Chondrocyte (in vitro differentiated cells): Measurements from ENCODE around the gene GAS2. TPM values are rescaled to one million over a fixed set of nuclear protein-coding genes. Genes with fewer than 3 reads are reported as not detected.
"Not testable (repeated sequence)": the region's sequence is repeated elsewhere in the genome, so short reads cannot be mapped to it uniquely, and the experiment has no call there.

Experiments used
- DNase-seq: peaks from one replicate; pipeline ENCODE4 v3.0.0; 2021; ENCODE audit warnings: mixed read lengths, low spot score
- H3K27ac Mint-ChIP-seq: one replicate; pipeline ENCODE4 v1.8.0; 2021; ENCODE audit warnings: mild to moderate bottlenecking, moderate library complexity, mixed read lengths; ENCODE audit not compliant: unreplicated experiment
- H3K27me3 Mint-ChIP-seq: 2 replicates; pipeline ENCODE4 v1.8.0; 2021; ENCODE audit warnings: low read depth, mixed read lengths
- H3K36me3 Mint-ChIP-seq: 2 replicates; pipeline ENCODE4 v1.8.0; 2021; ENCODE audit warnings: low read depth, mixed read lengths
- H3K4me1 Mint-ChIP-seq: 2 replicates; pipeline ENCODE4 v1.8.0; 2021; ENCODE audit warnings: low read depth, mild to moderate bottlenecking, mixed read lengths
- H3K4me3 Mint-ChIP-seq: one replicate; pipeline ENCODE4 v1.8.0; 2021; ENCODE audit warnings: mild to moderate bottlenecking, moderate library complexity, mixed read lengths; ENCODE audit not compliant: unreplicated experiment
- H3K9me3 Mint-ChIP-seq: 2 replicates; pipeline ENCODE4 v1.8.0; 2021; ENCODE audit warnings: low read depth, mixed read lengths
- total RNA-seq: library from RNA; stranded (reverse); gene quantifications from 3 replicates; pipeline ENCODE4 v1.2.1, GENCODE V29; 2021
- TF ChIP-seq, protein P1 (sequence below): fragments of 200-600 bp; sonication (generic); IDR thresholded peaks from 2 replicates; pipeline ENCODE4 v1.5.0; 2021; ENCODE audit warnings: antibody characterized with exemption, mild to moderate bottlenecking, moderate library complexity

Gene GAS2
- total RNA-seq, 1 donor from 2014 or later, result 1.7 TPM

DNA sequence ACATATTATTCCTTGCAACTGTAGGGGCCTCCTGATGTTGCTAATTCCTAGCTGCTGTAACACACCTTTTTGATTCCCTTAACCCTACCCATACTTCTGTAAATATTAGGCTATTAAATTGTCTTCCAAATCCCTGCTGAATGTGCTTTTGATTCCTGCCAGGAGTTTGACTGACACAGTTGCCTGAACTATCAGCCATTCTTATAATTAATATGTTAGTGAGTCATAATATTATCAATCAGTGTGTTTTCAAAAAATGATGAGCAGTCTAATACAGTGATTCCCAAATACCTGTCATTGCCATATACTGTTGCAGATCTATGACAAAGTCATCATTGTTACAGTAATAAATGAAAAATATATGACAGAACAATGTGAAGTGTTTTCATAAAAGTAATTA, 24.9 kb upstream of the GAS2 start:
- Mint-ChIP-seq H3K4me3 (no peak overlapping the region), H3K36me3 (no peaks in the 10 kb centered on the region), H3K27me3 (no peaks in the 10 kb centered on the region), H3K9me3 (no peaks in the 10 kb centered on the region), H3K27ac (no peak overlapping the region), H3K4me1 (no peaks in the 10 kb centered on the region)
- TF ChIP-seq, protein P1, sequence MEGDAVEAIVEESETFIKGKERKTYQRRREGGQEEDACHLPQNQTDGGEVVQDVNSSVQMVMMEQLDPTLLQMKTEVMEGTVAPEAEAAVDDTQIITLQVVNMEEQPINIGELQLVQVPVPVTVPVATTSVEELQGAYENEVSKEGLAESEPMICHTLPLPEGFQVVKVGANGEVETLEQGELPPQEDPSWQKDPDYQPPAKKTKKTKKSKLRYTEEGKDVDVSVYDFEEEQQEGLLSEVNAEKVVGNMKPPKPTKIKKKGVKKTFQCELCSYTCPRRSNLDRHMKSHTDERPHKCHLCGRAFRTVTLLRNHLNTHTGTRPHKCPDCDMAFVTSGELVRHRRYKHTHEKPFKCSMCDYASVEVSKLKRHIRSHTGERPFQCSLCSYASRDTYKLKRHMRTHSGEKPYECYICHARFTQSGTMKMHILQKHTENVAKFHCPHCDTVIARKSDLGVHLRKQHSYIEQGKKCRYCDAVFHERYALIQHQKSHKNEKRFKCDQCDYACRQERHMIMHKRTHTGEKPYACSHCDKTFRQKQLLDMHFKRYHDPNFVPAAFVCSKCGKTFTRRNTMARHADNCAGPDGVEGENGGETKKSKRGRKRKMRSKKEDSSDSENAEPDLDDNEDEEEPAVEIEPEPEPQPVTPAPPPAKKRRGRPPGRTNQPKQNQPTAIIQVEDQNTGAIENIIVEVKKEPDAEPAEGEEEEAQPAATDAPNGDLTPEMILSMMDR, result no peak
- no peak for DNase-seq

DNA sequence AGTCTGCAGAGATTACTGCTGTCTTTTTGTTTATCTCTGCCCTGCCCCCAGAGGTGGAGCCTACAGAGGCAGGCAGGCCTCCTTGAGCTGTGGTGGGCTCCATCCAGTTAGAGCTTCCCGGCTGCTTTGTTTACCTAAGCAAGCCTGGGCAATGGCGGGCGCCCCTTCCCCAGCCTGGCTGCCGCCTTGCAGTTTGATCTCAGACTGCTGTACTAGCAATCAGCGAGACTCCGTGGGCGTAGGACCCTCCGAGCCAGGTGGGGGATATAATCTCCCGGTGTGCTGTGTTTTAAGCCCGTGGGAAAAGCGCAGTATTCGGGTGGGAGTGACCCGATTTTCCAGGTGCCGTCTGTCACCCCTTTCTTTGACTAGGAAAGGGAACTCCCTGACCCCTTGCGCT, 14.1 kb upstream of the GAS2 start:
- not testable (repeated sequence) for H3K36me3 Mint-ChIP-seq, DNase-seq, H3K9me3 Mint-ChIP-seq, H3K4me1 Mint-ChIP-seq, H3K27ac Mint-ChIP-seq, H3K4me3 Mint-ChIP-seq, H3K27me3 Mint-ChIP-seq

DNA sequence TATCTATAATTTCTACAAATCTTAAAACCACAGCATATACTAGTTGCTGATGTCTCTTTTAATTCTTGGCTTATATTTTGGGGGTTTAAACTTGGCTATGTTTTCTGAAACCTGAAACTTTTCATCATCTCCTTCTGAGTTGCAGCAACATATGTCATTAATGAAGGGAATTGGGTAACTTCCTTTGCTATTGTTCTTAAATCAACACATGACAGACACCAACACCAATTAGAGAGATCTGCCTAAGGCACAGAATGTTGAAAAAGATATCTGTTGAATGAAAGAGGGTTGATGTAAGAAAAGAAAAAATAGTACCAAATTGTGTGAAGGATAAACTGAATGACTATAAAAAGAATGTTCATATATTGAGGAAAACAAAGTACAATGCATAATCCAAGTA, 10.3 kb upstream of the GAS2 start:
- Mint-ChIP-seq H3K9me3 (peaks cover 4% of the 10 kb centered on the region), H3K36me3 (no peaks in the 10 kb centered on the region), H3K27me3 (peaks cover 11% of the 10 kb centered on the region), H3K4me3 (no peak overlapping the region), H3K27ac (no peak overlapping the region), H3K4me1 (no peaks in the 10 kb centered on the region)
- TF ChIP-seq, protein P1, result no peak
- DNase-seq, result no peak

DNA sequence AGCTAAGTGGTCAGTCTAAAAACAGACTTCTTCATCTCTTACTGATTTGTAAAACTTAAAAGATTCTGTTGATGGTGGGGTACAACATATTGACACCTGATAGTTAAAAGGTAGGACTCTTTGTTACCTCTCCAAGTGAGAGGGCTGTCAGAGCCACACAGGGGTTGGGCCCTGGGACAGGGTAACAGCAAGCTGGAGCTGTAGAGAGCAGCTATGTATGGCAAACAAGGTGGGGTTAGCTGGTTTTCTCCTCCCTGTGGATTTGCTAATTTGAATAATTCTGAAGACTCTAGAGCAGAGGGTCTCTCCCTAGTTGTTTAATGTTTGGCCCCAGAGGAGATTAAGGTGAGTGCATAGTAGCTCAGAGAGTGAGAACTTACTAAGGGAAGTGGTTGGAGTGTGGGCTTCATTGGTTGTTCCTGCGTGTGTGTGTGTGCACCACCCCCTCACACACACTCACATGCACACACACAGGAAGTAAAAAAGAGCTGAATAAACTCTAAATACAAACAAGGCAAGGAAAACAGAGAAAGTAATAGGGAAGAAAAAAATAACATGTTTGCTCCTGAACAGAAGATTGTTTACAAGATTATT, 9.2 kb upstream of the GAS2 start:
- TF ChIP-seq, protein P1, result no peak
- H3K27ac Mint-ChIP-seq, result no peak overlapping the region

DNA sequence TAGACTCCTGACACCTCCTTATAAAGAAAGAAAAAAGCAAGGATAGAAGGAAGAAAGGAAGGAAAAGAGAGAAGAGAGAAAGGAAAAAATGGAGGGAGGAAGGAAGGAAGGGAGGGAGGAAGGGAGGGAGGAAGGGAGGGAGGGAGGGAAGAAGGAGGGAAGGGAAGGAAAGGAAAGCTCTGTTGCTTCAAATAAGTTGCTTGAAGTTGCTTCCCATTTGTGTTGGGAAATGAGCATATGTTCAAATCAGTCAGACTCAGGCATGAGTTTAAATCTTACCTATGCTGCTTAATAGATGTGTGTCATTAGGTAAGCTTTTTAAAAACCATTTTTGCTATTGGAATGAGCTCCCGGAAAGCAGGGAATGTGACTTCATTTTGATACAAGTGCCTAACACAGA, 6.6 kb upstream of the GAS2 start:
- no peaks in the 10 kb centered on the region for H3K9me3 Mint-ChIP-seq
- TF ChIP-seq, protein P1, result no peak
- peaks cover 6% of the 10 kb centered on the region for H3K27me3 Mint-ChIP-seq
- no peak overlapping the region for H3K27ac Mint-ChIP-seq
- H3K4me3 Mint-ChIP-seq, result no peak overlapping the region
- H3K4me1 Mint-ChIP-seq, result no peaks in the 10 kb centered on the region
- DNase-seq, result no peak
- no peaks in the 10 kb centered on the region for H3K36me3 Mint-ChIP-seq

More for the DNA sequence above, 9.2 kb upstream of the GAS2 start:
- Mint-ChIP-seq H3K9me3 (no peaks in the 10 kb centered on the region), H3K27me3 (peaks cover 11% of the 10 kb centered on the region), H3K4me1 (no peaks in the 10 kb centered on the region), H3K36me3 (no peaks in the 10 kb centered on the region), H3K4me3 (no peak overlapping the region)
- DNase-seq, result no peak
